ENCODE data around the gene CASTOR1. TPM values are rescaled to one million over a fixed set of nuclear protein-coding genes. Genes with fewer than 3 reads are reported as not detected.

CASTOR1 gene
- total RNA-seq, 1 experiment from 2014 or later: 16.0 TPM

GRCh38 chr22:30293026-30293425 lies 3.7 kb upstream of the CASTOR1 start:
- Mint-ChIP-seq H3K36me3 (no peaks in the 10 kb centered on the region), H3K4me3 (no peak overlapping the region), H3K4me1 (peaks cover 10% of the 10 kb centered on the region), H3K9me3 (no peaks in the 10 kb centered on the region), H3K27ac (no peak overlapping the region), H3K27me3 (ENCODE audit: low read depth) (peaks cover 3% of the 10 kb centered on the region)
- no peak for ATAC-seq
- DNase-seq (ENCODE audit: low spot score): no peak
- no peak for TF ChIP-seq JUN (CRISPR knock-in tag; IDR thresholded peaks at IDR 0.05)
- ChIA-PET CTCF (interaction anchor here (0.7 to 6.3 kb wide), 2 partner anchors 33 to 93 kb away, joined by 3 to 193 read pairs; partner anchors contain the start of gene TBC1D10A), POLR2A (no interaction called here)

- no peaks in the 10 kb centered on the region for H3K36me3 Mint-ChIP-seq
- TF ChIP-seq CDX4 (CRISPR knock-in tag; IDR thresholded peaks at IDR 0.05; ENCODE audit: borderline replicate concordance) (no peak), RORB (CRISPR knock-in tag; IDR thresholded peaks at IDR 0.05) (no peak), KAT7 (CRISPR knock-in tag; IDR thresholded peaks at IDR 0.05; ENCODE audit: borderline replicate concordance) (no peak), ETV6 (CRISPR knock-in tag; IDR thresholded peaks at IDR 0.05) (no peak), FOXJ3 (CRISPR knock-in tag; IDR thresholded peaks at IDR 0.05; ENCODE audit: borderline replicate concordance) (no peak), MAX (CRISPR knock-in tag; IDR thresholded peaks at IDR 0.05) (no peak), PRRX2 (CRISPR knock-in tag; IDR thresholded peaks at IDR 0.05) (no peak), HMGXB4 (CRISPR knock-in tag; IDR thresholded peaks at IDR 0.05) (no peak), SP1 (CRISPR knock-in tag; conservative IDR thresholded peaks at IDR 0.05) (no peak), ZSCAN18 (CRISPR knock-in tag; IDR thresholded peaks at IDR 0.05) (no peak), E2F1 (CRISPR knock-in tag; IDR thresholded peaks at IDR 0.05) (no peak), ZNF232 (CRISPR knock-in tag; IDR thresholded peaks at IDR 0.05) (no peak), HMGA2 (CRISPR knock-in tag; IDR thresholded peaks at IDR 0.05) (no peak), NFYB (CRISPR knock-in tag; conservative IDR thresholded peaks at IDR 0.05; ENCODE audit: low read depth) (no peak), SMAD4 (CRISPR knock-in tag; IDR thresholded peaks at IDR 0.05) (no peak), USF2 (CRISPR knock-in tag; IDR thresholded peaks at IDR 0.05) (no peak), ZNF317 (CRISPR knock-in tag; IDR thresholded peaks at IDR 0.05; ENCODE audit: borderline replicate concordance, low read depth) (no peak), NFE2L1 (CRISPR knock-in tag; IDR thresholded peaks at IDR 0.05) (no peak), ZNF416 (CRISPR knock-in tag; IDR thresholded peaks at IDR 0.05) (no peak)
- DNase-seq (ENCODE audit: low spot score): no peak
- ATAC-seq: no peak
- no peak overlapping the region for H3K4me3 Mint-ChIP-seq
- POLR2A ChIA-PET: interaction anchor here (0.5 kb wide), 1 partner anchor 140 kb away, joined by 4 read pairs; no protein-coding TSS in a partner anchor
- CTCF ChIA-PET: interaction anchor here (0.7 to 6.3 kb wide), 3 partner anchors 34 to 97 kb away, joined by 3 to 193 read pairs (median 109); partner anchors contain the start of genes RNF215 and TBC1D10A
- H3K9me3 Mint-ChIP-seq: no peaks in the 10 kb centered on the region
- H3K27me3 Mint-ChIP-seq (ENCODE audit: low read depth): peaks cover 3% of the 10 kb centered on the region
- H3K27ac Mint-ChIP-seq: no peak overlapping the region
- peaks cover 11% of the 10 kb centered on the region for H3K4me1 Mint-ChIP-seq
These were observed 3.0 kb upstream of the CASTOR1 start for GRCh38 chr22:30292069-30292970.
